HG03558 (cell line): ENCODE results near the gene MYORG.
"Not testable (repeated sequence)": the region's sequence is repeated elsewhere in the genome, so short reads cannot be mapped to it uniquely, and the experiment has no call there.

Experiments
- ATAC-seq: cut with Tn5 transposase; IDR thresholded peaks from one replicate; pipeline ENCODE4 v1.9.1; 2021; ENCODE audit warnings: moderate number of reproducible peaks; ENCODE audit not compliant: unreplicated experiment; ENCODE audit errors: extremely low read depth

Gene MYORG

GRCh38 chr9:34338079-34338478 is 38.6 kb downstream of the MYORG start:
- not testable (repeated sequence) for ATAC-seq

- no peak for ATAC-seq
Observed at GRCh38 chr9:34337403-34337802, 39.3 kb downstream of the MYORG start.

GRCh38 chr9:34335376-34335775 is 41.3 kb downstream of the MYORG start:
- ATAC-seq: no peak

GRCh38 chr9:34334916-34335315 is 41.8 kb downstream of the MYORG start:
- no peak for ATAC-seq

- ATAC-seq: no peak
Observed at GRCh38 chr9:34334337-34334824, 42.3 kb downstream of the MYORG start.

GRCh38 chr9:34333836-34334235 is 42.9 kb downstream of the MYORG start:
- ATAC-seq: no peak

GRCh38 chr9:34332076-34332964 is 44.4 kb downstream of the MYORG start:
- ATAC-seq: no peak

GRCh38 chr9:34331196-34331595 is 45.5 kb downstream of the MYORG start:
- no peak for ATAC-seq

- ATAC-seq: peak; percentile 89
Observed at GRCh38 chr9:34328987-34329832, 47.5 kb downstream of the MYORG start, which contains the start of the genes KIF24 and NUDT2. Gene KIF24, minus strand, starts transcription at chr9:34329268. Its CDS starts 17,922 bp downstream, at chr9:34311346. Gene NUDT2, plus strand, starts transcription at chr9:34329569. Its CDS starts 9,471 bp downstream, at chr9:34339040.

- peak; percentile 1 for ATAC-seq
Observed at GRCh38 chr9:34328500-34328986, 48.2 kb downstream of the MYORG start.

- no peak for ATAC-seq
Observed at GRCh38 chr9:34326690-34327089, 50.0 kb downstream of the MYORG start.

- no peak for ATAC-seq
Observed at GRCh38 chr9:34322899-34323591, 53.7 kb downstream of the MYORG start.

GRCh38 chr9:34321451-34321850 is 55.2 kb downstream of the MYORG start:
- ATAC-seq: no peak

- ATAC-seq: no peak
Observed at GRCh38 chr9:34318163-34318790, 58.4 kb downstream of the MYORG start.

- ATAC-seq: no peak
Observed at GRCh38 chr9:34317436-34317835, 59.3 kb downstream of the MYORG start.
